Mesodermal cell (in vitro differentiated cells): ENCODE data around the gene FAM186B.

Experiments
- H3K27ac ChIP-seq: 2 replicates; pipeline ENCODE4 v1.7.0; 2013; ENCODE audit warnings: mild to moderate bottlenecking, low read depth, low read length, moderate library complexity; ENCODE audit not compliant: severe bottlenecking
- H3K36me3 ChIP-seq: 2 replicates; pipeline ENCODE4 v1.7.1; 2013; ENCODE audit warnings: mild to moderate bottlenecking, low read length, moderate library complexity; ENCODE audit not compliant: control insufficient read depth, insufficient read depth
- H3K4me1 ChIP-seq: one replicate; pipeline ENCODE4 v1.7.1; 2013; ENCODE audit warnings: mild to moderate bottlenecking, low read length; ENCODE audit not compliant: insufficient read depth, control insufficient read depth, poor library complexity, severe bottlenecking
- H3K4me3 ChIP-seq: 2 replicates; pipeline ENCODE4 v1.7.0; 2013; ENCODE audit warnings: low read length, control low read depth, mild to moderate bottlenecking; ENCODE audit not compliant: insufficient read depth, poor library complexity, severe bottlenecking; ENCODE audit errors: extremely low read depth
- H3K9me3 ChIP-seq: 2 replicates; pipeline ENCODE4 v1.7.1; 2013; ENCODE audit warnings: mild to moderate bottlenecking, low read length, moderate library complexity; ENCODE audit not compliant: control insufficient read depth
- WGBS, 2 experiments: methylation state at CpG; one replicate each; pipeline ENCODE4 v1.1.5; 2013; ENCODE audit warnings: missing lambda C conversion rate in 2 of 2; ENCODE audit not compliant: insufficient coverage in 2 of 2; 5-methylcytosine and 5-hydroxymethylcytosine counted together

The FAM186B gene

GRCh38 chr12:49556391-49557186 is 48.9 kb downstream of the FAM186B start:
- Histone ChIP-seq H3K4me3 (no peak overlapping the region), H3K4me1 (peaks cover 4% of the 10 kb centered on the region), H3K9me3 (no peaks in the 10 kb centered on the region), H3K36me3 (peaks cover 57% of the 10 kb centered on the region), H3K27ac (no peak overlapping the region)
- 97 to 99% methylated on average over 11 to 12 of the region's 12 CpGs for WGBS, 2 experiments

GRCh38 chr12:49555631-49556390 is 49.6 kb downstream of the FAM186B start:
- H3K9me3 ChIP-seq: no peaks in the 10 kb centered on the region
- H3K36me3 ChIP-seq: peaks cover 50% of the 10 kb centered on the region
- H3K4me3 ChIP-seq: no peak overlapping the region
- H3K27ac ChIP-seq: no peak overlapping the region
- WGBS, 2 experiments: 95 to 97% methylated on average over 12 to 14 of the region's 18 CpGs
- H3K4me1 ChIP-seq: peaks cover 4% of the 10 kb centered on the region

- Histone ChIP-seq H3K4me3 (no peak overlapping the region), H3K4me1 (peaks cover 5% of the 10 kb centered on the region), H3K27ac (no peak overlapping the region), H3K9me3 (no peaks in the 10 kb centered on the region), H3K36me3 (peaks cover 34% of the 10 kb centered on the region)
- 84 to 94% methylated on average over 7 to 15 of the region's 15 CpGs for WGBS, 2 experiments
Measured at GRCh38 chr12:49554266-49554665, 51.2 kb downstream of the FAM186B start.

- Histone ChIP-seq H3K4me3 (no peak overlapping the region), H3K27ac (no peak overlapping the region), H3K4me1 (peaks cover 11% of the 10 kb centered on the region), H3K9me3 (no peaks in the 10 kb centered on the region), H3K36me3 (peaks cover 28% of the 10 kb centered on the region)
- WGBS, 2 experiments: 29 to 69% methylated on average over 1 to 2 of the region's 2 CpGs
Measured at GRCh38 chr12:49553512-49554088, 51.8 kb downstream of the FAM186B start.

GRCh38 chr12:49552899-49553298 is 52.5 kb downstream of the FAM186B start:
- Histone ChIP-seq H3K27ac (no peak overlapping the region), H3K4me1 (peaks cover 11% of the 10 kb centered on the region), H3K36me3 (peaks cover 20% of the 10 kb centered on the region), H3K9me3 (no peaks in the 10 kb centered on the region), H3K4me3 (no peak overlapping the region)
- 80 to 88% methylated on average over 7 to 8 of the region's 8 CpGs for WGBS, 2 experiments

- H3K4me3 ChIP-seq: no peak overlapping the region
- 81 to 98% methylated on average over 6 to 8 of the region's 9 CpGs for WGBS, 2 experiments
- no peak overlapping the region for H3K27ac ChIP-seq
- H3K4me1 ChIP-seq: peaks cover 11% of the 10 kb centered on the region
- no peaks in the 10 kb centered on the region for H3K9me3 ChIP-seq
- H3K36me3 ChIP-seq: peaks cover 16% of the 10 kb centered on the region
Measured at GRCh38 chr12:49552425-49552824, 53.0 kb downstream of the FAM186B start.

- WGBS, 2 experiments: 89 to 90% methylated on average over 7 of the region's 7 CpGs
- H3K4me3 ChIP-seq: no peak overlapping the region
- H3K27ac ChIP-seq: no peak overlapping the region
- no peaks in the 10 kb centered on the region for H3K9me3 ChIP-seq
- H3K4me1 ChIP-seq: peaks cover 11% of the 10 kb centered on the region
- peaks cover 12% of the 10 kb centered on the region for H3K36me3 ChIP-seq
Measured at GRCh38 chr12:49552014-49552413, 53.4 kb downstream of the FAM186B start.

- no peak overlapping the region for H3K27ac ChIP-seq
- no peak overlapping the region for H3K4me3 ChIP-seq
- WGBS, 2 experiments: 86 to 87% methylated on average over 3 of the region's 6 CpGs
- peaks cover under 1% of the 10 kb centered on the region for H3K36me3 ChIP-seq
- no peaks in the 10 kb centered on the region for H3K9me3 ChIP-seq
- peaks cover 11% of the 10 kb centered on the region for H3K4me1 ChIP-seq
Measured at GRCh38 chr12:49550693-49551252, 54.7 kb downstream of the FAM186B start.

- H3K4me1 ChIP-seq: peaks cover 7% of the 10 kb centered on the region
- H3K4me3 ChIP-seq: no peak overlapping the region
- H3K9me3 ChIP-seq: no peaks in the 10 kb centered on the region
- no peaks in the 10 kb centered on the region for H3K36me3 ChIP-seq
- H3K27ac ChIP-seq: no peak overlapping the region
- 92 to 94% methylated on average over 21 to 22 of the region's 28 CpGs for WGBS, 2 experiments
Measured at GRCh38 chr12:49549735-49550692, 55.4 kb downstream of the FAM186B start.
